B cell (primary cell): ENCODE results near the gene BMAL2. TPM values are rescaled to one million over a fixed set of nuclear protein-coding genes. Genes with fewer than 3 reads are reported as not detected.

Experiments used
- ATAC-seq: fragments of 200-7000 bp; cut with Tn5 transposase; one replicate; pipeline ENCODE4 v1.10.0; 2021; ENCODE audit warnings: low read depth, mild to moderate bottlenecking, moderate number of reproducible peaks, moderate library complexity
- CTCF ChIA-PET: fragments of 350-600 bp; sonication (Branson Sonifier 250); formaldehyde crosslinking; loops from one replicate; lab custom pipeline; 2021; ENCODE audit warnings: antibody characterized with exemption, inconsistent platforms; lab: Charles Lee
- POLR2A ChIA-PET: fragments of 350-600 bp; sonication (Branson Sonifier 250); formaldehyde crosslinking; loops from one replicate; lab custom pipeline; 2021; ENCODE audit warnings: antibody characterized with exemption; lab: Charles Lee
- DNase-seq: peaks from one replicate; pipeline ENCODE4 v3.0.0; 2013
- H2AFZ ChIP-seq: 2 replicates; pipeline ENCODE4 v1.6.1; 2012; ENCODE audit warnings: mild to moderate bottlenecking, low read depth, low read length; ENCODE audit not compliant: insufficient read depth, poor library complexity, severe bottlenecking
- H3K27ac ChIP-seq, 2 donors: 1 replicate in 1 of 2; 2 replicates in 1 of 2; pipeline ENCODE4 v1.5.1; 2012 to 2013; ENCODE audit warnings: low read length in 2 of 2, mild to moderate bottlenecking in 2 of 2, moderate library complexity in 1 of 2
- H3K27me3 ChIP-seq, 4 experiments: fragments of 200-600 bp in 1 of 4; sonication (generic) in 1 of 4; replicated peaks in 1 of 4; 1 replicate in 2 of 4; 2 replicates in 2 of 4; pipeline versions ENCODE4 v1.6.1 to v1.7.0; 2013 to 2016; ENCODE audit warnings: low read length in 3 of 4, mild to moderate bottlenecking in 2 of 4, mixed read lengths in 1 of 4, moderate library complexity in 1 of 4; ENCODE audit not compliant: insufficient read depth in 4 of 4, control insufficient read depth in 3 of 4; ENCODE audit errors: control extremely low read depth in 1 of 4
- H3K36me3 ChIP-seq, 2 experiments: replicated peaks in 1 of 2; 1 replicate in 1 of 2; 2 replicates in 1 of 2; pipeline versions ENCODE4 v1.6.1 to v1.7.1; 2013; ENCODE audit warnings: low read length in 1 of 2; ENCODE audit not compliant: insufficient read depth in 2 of 2, control insufficient read depth in 1 of 2; ENCODE audit errors: control extremely low read depth in 1 of 2, extremely low read depth in 1 of 2
- H3K4me1 ChIP-seq, 2 donors: fragments of 200-600 bp in 1 of 2; sonication (generic) in 1 of 2; 1 replicate in 1 of 2; 2 replicates in 1 of 2; pipeline versions ENCODE4 v1.5.1 to v1.6.1; 2013 to 2017; ENCODE audit warnings: low read length in 2 of 2; ENCODE audit not compliant: control insufficient read depth in 2 of 2, insufficient read depth in 2 of 2
- H3K4me2 ChIP-seq: replicated peaks from 2 replicates; pipeline ENCODE3; 2012; ENCODE audit warnings: mild to moderate bottlenecking, low read depth, low read length; ENCODE audit not compliant: poor library complexity, severe bottlenecking
- H3K4me3 ChIP-seq, 5 experiments: fragments of 200-600 bp in 1 of 5; sonication (generic) in 1 of 5; 1 replicate in 3 of 5; 2 replicates in 2 of 5; pipeline versions ENCODE4 v1.5.1 to v1.7.0; 2011 to 2016; ENCODE audit warnings: low read length in 4 of 5, mild to moderate bottlenecking in 4 of 5, low read depth in 2 of 5, control low read depth in 1 of 5, moderate library complexity in 1 of 5; ENCODE audit not compliant: insufficient read depth in 1 of 5; ENCODE audit errors: control extremely low read depth in 1 of 5, extremely low read depth in 1 of 5
- H3K79me2 ChIP-seq: fragments of 200-600 bp; sonication (generic); one replicate; pipeline ENCODE4 v1.6.0; 2016; ENCODE audit warnings: low read length; ENCODE audit not compliant: control insufficient read depth, insufficient read depth
- H3K9ac ChIP-seq: fragments of 200-600 bp; sonication (generic); 2 replicates; pipeline ENCODE4 v1.6.1; 2017; ENCODE audit warnings: mild to moderate bottlenecking, low read length, moderate library complexity
- H3K9me3 ChIP-seq, 3 donors: one replicate each; pipeline versions ENCODE4 v1.6.1 to v1.7.1; 2013; ENCODE audit warnings: low read length in 2 of 3; ENCODE audit not compliant: control insufficient read depth in 2 of 3, insufficient read depth in 1 of 3; ENCODE audit errors: control extremely low read depth in 1 of 3
- H4K20me1 ChIP-seq: 2 replicates; pipeline ENCODE4 v1.6.0; 2012; ENCODE audit warnings: mild to moderate bottlenecking, low read length; ENCODE audit not compliant: insufficient read depth, control insufficient read depth, poor library complexity, severe bottlenecking
- H3K27ac Mint-ChIP-seq: one replicate; pipeline ENCODE4 v1.8.0; 2021; ENCODE audit warnings: mixed read lengths
- H3K27me3 Mint-ChIP-seq: one replicate; pipeline ENCODE4 v1.8.0; 2021; ENCODE audit warnings: mixed read lengths
- H3K4me1 Mint-ChIP-seq: one replicate; pipeline ENCODE4 v1.8.0; 2021; ENCODE audit warnings: mixed read lengths
- H3K4me3 Mint-ChIP-seq: one replicate; pipeline ENCODE4 v1.8.0; 2021; ENCODE audit warnings: mixed read lengths
- H3K9me3 Mint-ChIP-seq: one replicate; pipeline ENCODE4 v1.8.0; 2022; ENCODE audit warnings: mixed read lengths; ENCODE audit not compliant: insufficient read depth
- EZH2 ChIP-seq: IDR thresholded peaks from 2 replicates; pipeline ENCODE4 v1.6.1; 2012; ENCODE audit warnings: borderline replicate concordance, low read depth, mild to moderate bottlenecking, moderate library complexity, low read length; ENCODE audit not compliant: insufficient read depth, poor library complexity, severe bottlenecking
- whole genome bisulfite sequencing: methylation state at CpG from one replicate; pipeline ENCODE4 v1.1.5; 2013; ENCODE audit warnings: missing lambda C conversion rate; ENCODE audit not compliant: insufficient coverage; 5-methylcytosine and 5-hydroxymethylcytosine counted together
- intact Hi-C: fragments of 100-400 bp; cut with micrococcal nuclease; formaldehyde crosslinking; loops from one replicate; pipeline ENCODE4 v1.10.0; 2022
- polyA plus RNA-seq: library from polyadenylated mRNA; depleted of rRNA; stranded (reverse); fragments of >200 nt; gene quantifications from 2 replicates; pipeline ENCODE4 v1.2.3, GENCODE V29; 2012
- total RNA-seq, 2 donors: library from RNA; stranded (reverse); fragments of 120-200 nt in 1 of 2; gene quantifications; 1 replicate in 1 of 2; 2 replicates in 1 of 2; pipeline versions ENCODE4 v1.2.3 to v1.2.4, GENCODE V29; 2013 to 2022
- TF ChIP-seq, protein P1 (sequence below): fragments of 200-600 bp; IDR thresholded peaks from one replicate; pipeline ENCODE4 v1.8.0; 2022; ENCODE audit warnings: antibody characterized with exemption, mild to moderate bottlenecking

The BMAL2 gene
- total and polyA plus RNA-seq, 2 donors (not counting 1 experiment from before 2014, with no cell fraction given) = 0.30 to 2.8 TPM

DNA sequence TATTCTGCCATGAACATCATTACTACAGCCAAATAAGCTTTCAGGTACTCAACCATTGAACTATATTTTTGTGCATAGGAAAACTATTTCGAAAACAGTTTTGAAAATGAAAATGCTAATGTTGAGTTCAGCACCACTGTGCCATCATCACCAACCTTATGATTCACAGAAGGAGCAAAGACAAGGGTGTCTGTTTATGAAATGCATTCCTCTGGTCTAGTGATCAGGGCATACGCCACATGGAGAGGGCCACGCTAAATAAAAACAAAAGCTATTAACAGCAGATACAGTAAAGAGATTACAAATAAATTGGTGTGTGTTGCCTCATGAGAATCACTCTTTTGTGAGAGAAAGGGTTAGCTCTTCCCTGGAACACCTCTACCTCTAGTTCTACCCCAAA, 43.2 kb upstream of the BMAL2 start:
- H3K27me3 Mint-ChIP-seq = no peaks in the 10 kb centered on the region
- Histone ChIP-seq H3K27me3 (no peaks in the 10 kb centered on the region), H3K79me2 (peaks cover 14% of the 10 kb centered on the region), H2AFZ (no peak overlapping the region), H3K4me3 (no peak overlapping the region), H3K4me1 (peaks cover 3 to 9% of the 10 kb centered on the region in 2 donors), H3K27ac (no peak overlapping the region), H3K9ac (no peak overlapping the region), H3K36me3 (no peaks in the 10 kb centered on the region), H3K9me3 (no peaks in the 10 kb centered on the region), H3K4me2 (no peak overlapping the region), H4K20me1 (no peaks in the 10 kb centered on the region)
- ChIA-PET CTCF (interaction anchor here (1.3 kb wide), 1 partner anchor 16 kb away, joined by 5 read pairs; no protein-coding TSS in a partner anchor), POLR2A (no interaction called here)
- H3K4me1 Mint-ChIP-seq = peaks cover 23% of the 10 kb centered on the region
- no peaks in the 10 kb centered on the region for H3K9me3 Mint-ChIP-seq
- no peak overlapping the region for H3K4me3 Mint-ChIP-seq
- TF ChIP-seq, protein P1, sequence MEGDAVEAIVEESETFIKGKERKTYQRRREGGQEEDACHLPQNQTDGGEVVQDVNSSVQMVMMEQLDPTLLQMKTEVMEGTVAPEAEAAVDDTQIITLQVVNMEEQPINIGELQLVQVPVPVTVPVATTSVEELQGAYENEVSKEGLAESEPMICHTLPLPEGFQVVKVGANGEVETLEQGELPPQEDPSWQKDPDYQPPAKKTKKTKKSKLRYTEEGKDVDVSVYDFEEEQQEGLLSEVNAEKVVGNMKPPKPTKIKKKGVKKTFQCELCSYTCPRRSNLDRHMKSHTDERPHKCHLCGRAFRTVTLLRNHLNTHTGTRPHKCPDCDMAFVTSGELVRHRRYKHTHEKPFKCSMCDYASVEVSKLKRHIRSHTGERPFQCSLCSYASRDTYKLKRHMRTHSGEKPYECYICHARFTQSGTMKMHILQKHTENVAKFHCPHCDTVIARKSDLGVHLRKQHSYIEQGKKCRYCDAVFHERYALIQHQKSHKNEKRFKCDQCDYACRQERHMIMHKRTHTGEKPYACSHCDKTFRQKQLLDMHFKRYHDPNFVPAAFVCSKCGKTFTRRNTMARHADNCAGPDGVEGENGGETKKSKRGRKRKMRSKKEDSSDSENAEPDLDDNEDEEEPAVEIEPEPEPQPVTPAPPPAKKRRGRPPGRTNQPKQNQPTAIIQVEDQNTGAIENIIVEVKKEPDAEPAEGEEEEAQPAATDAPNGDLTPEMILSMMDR = no peak
- no peak for TF ChIP-seq EZH2
- ATAC-seq (no peak), DNase-seq (no peak)
- no peak overlapping the region for H3K27ac Mint-ChIP-seq
- no CpG with 5 or more reads among the region's 3 CpGs for WGBS
- intact Hi-C loops = no loop called here

DNA sequence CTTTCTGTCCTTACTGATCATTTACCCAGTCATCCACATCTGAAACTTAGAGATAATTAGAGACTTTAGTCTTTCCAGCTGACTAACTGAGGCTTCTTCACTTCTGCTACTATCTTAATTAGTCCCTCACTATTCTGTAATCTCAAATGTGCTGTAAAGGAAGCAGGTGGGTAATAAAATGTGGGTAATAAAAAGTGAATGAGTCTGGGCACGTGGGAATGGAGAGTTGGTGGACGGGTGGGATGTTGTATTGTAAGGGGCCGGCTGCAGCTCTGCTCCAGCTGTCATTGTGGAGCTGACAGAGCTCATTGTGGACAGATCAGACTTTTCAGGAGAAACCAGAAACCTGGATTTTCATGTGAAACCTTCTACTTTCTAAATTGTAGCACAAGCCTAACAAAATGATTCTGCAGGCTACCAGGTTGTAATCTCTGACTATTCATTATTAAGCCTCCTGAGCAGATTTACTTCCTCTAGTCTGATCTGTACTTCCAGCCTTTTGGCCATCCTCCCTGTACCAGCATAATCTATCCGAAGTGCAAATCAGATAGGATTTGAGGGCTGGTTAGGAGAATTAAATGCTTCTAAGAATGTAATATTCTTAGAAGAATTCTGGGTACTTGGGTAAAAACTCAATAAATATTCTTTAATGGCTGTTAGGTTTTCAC, 42.0 kb upstream of the BMAL2 start:
- ChIA-PET CTCF (interaction anchor here (0.7 kb wide), 1 partner anchor 11 kb away, joined by 4 read pairs; no protein-coding TSS in a partner anchor), POLR2A (no interaction called here)
- H2AFZ ChIP-seq = no peak overlapping the region
- no peaks in the 10 kb centered on the region for H3K27me3 Mint-ChIP-seq
- no peaks in the 10 kb centered on the region for H3K9me3 ChIP-seq
- H3K4me2 ChIP-seq = no peak overlapping the region
- no peak for ATAC-seq
- no peak overlapping the region for H3K27ac ChIP-seq
- peaks cover 17% of the 10 kb centered on the region for H3K4me1 Mint-ChIP-seq
- TF ChIP-seq EZH2 = no peak
- TF ChIP-seq, protein P1 = no peak
- 76% methylated on average over 3 of the region's 4 CpGs for WGBS
- no peaks in the 10 kb centered on the region for H3K27me3 ChIP-seq
- intact Hi-C loops = no loop called here
- no peaks in the 10 kb centered on the region for H4K20me1 ChIP-seq
- peaks cover 3 to 9% of the 10 kb centered on the region in 2 donors for H3K4me1 ChIP-seq
- no peak for DNase-seq
- no peak overlapping the region for H3K4me3 ChIP-seq
- H3K4me3 Mint-ChIP-seq = no peak overlapping the region
- H3K9ac ChIP-seq = no peak overlapping the region
- H3K27ac Mint-ChIP-seq = no peak overlapping the region
- H3K79me2 ChIP-seq = peaks cover 14% of the 10 kb centered on the region
- no peaks in the 10 kb centered on the region for H3K9me3 Mint-ChIP-seq
- no peaks in the 10 kb centered on the region for H3K36me3 ChIP-seq
